NB4 (cell line): ENCODE results near the gene CDK4.

Experiments
- MAX ChIP-seq: IDR thresholded peaks from 2 replicates; pipeline ENCODE4 v1.6.1; 2011; ENCODE audit warnings: low read depth, low read length
- MYC ChIP-seq: IDR thresholded peaks from 2 replicates; pipeline ENCODE4 v1.6.1; 2011; ENCODE audit warnings: low read depth, low read length
- POLR2A ChIP-seq: IDR thresholded peaks from 2 replicates; pipeline ENCODE4 v1.6.1; 2011; ENCODE audit warnings: mild to moderate bottlenecking; ENCODE audit not compliant: insufficient read length; ENCODE audit errors: extremely low read depth
- TF ChIP-seq, protein P1 (sequence below): IDR thresholded peaks from one replicate; pipeline ENCODE4 v1.5.1; 2012; ENCODE audit warnings: low read depth, low read length

GRCh38 chr12:57767305-57767698, 15.2 kb upstream of the CDK4 start:
- no peak for TF ChIP-seq MAX
- no peak for TF ChIP-seq POLR2A
- TF ChIP-seq, protein P1, sequence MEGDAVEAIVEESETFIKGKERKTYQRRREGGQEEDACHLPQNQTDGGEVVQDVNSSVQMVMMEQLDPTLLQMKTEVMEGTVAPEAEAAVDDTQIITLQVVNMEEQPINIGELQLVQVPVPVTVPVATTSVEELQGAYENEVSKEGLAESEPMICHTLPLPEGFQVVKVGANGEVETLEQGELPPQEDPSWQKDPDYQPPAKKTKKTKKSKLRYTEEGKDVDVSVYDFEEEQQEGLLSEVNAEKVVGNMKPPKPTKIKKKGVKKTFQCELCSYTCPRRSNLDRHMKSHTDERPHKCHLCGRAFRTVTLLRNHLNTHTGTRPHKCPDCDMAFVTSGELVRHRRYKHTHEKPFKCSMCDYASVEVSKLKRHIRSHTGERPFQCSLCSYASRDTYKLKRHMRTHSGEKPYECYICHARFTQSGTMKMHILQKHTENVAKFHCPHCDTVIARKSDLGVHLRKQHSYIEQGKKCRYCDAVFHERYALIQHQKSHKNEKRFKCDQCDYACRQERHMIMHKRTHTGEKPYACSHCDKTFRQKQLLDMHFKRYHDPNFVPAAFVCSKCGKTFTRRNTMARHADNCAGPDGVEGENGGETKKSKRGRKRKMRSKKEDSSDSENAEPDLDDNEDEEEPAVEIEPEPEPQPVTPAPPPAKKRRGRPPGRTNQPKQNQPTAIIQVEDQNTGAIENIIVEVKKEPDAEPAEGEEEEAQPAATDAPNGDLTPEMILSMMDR = no peak
- TF ChIP-seq MYC = no peak
